Gastroesophageal sphincter (tissue), 4 donors: ENCODE results near the gene CCT6A. TPM values are rescaled to one million over a fixed set of nuclear protein-coding genes. Genes with fewer than 3 reads are reported as not detected.
"Not testable (repeated sequence)": the region's sequence is repeated elsewhere in the genome, so short reads cannot be mapped to it uniquely, and the experiment has no call there.

Experiments used
- ATAC-seq: fragments of 150-250 bp; one replicate; pipeline ENCODE4 v1.9.1; 2016; ENCODE audit warnings: mild to moderate bottlenecking, moderate library complexity
- H3K27ac ChIP-seq, 4 donors: fragments of 200-600 bp; sonication (generic) in 3 of 4; 1 replicate in 3 of 4; 2 replicates in 1 of 4; pipeline ENCODE4 v1.5.1; 2016 to 2019
- H3K27me3 ChIP-seq: fragments of 200-600 bp; sonication (generic); one replicate; pipeline ENCODE4 v1.5.1; 2019
- H3K36me3 ChIP-seq, 2 donors: fragments of 200-600 bp; sonication (generic); one replicate each; pipeline ENCODE4 v1.5.1; 2019; ENCODE audit warnings: control low read depth in 1 of 2
- H3K4me1 ChIP-seq, 3 donors: fragments of 200-600 bp; sonication (generic); 1 replicate in 2 of 3; 2 replicates in 1 of 3; pipeline ENCODE4 v1.5.1; 2016 to 2019; ENCODE audit warnings: control low read depth in 2 of 3
- H3K4me3 ChIP-seq, 2 donors: fragments of 200-600 bp; sonication (generic); one replicate each; pipeline ENCODE4 v1.5.1; 2019; ENCODE audit warnings: mild to moderate bottlenecking in 1 of 2, moderate library complexity in 1 of 2
- H3K9me3 ChIP-seq, 3 donors: fragments of 200-600 bp; sonication (generic); one replicate each; pipeline ENCODE4 v1.5.1; 2017 to 2019; ENCODE audit warnings: control low read depth in 2 of 3
- CTCF ChIP-seq, 4 experiments: fragments of 200-600 bp in 2 of 4; fragments of 450-650 bp in 2 of 4; sonication (generic) in 1 of 4; IDR thresholded peaks; one replicate each; pipeline ENCODE4 v1.5.1; 2017 to 2019; ENCODE audit warnings: antibody characterized with exemption in 4 of 4, mild to moderate bottlenecking in 2 of 4, moderate library complexity in 2 of 4
- EP300 ChIP-seq: sonication (generic); formaldehyde crosslinking; IDR thresholded peaks from one replicate; pipeline ENCODE4 v1.6.1; 2017; ENCODE audit warnings: antibody characterized with exemption, mild to moderate bottlenecking
- POLR2A ChIP-seq, 2 donors: fragments of 450-650 bp; IDR thresholded peaks; one replicate each; pipeline ENCODE4 v1.6.1; 2017; ENCODE audit warnings: antibody characterized with exemption in 2 of 2, mild to moderate bottlenecking in 2 of 2, moderate library complexity in 1 of 2
- POLR2AphosphoS5 ChIP-seq: sonication (generic); formaldehyde crosslinking; IDR thresholded peaks from one replicate; pipeline ENCODE4 v1.6.1; 2017; ENCODE audit warnings: antibody characterized with exemption
- WGBS, 2 donors: methylation state at CpG; one replicate each; pipeline ENCODE4 v1.1.5; 2018; ENCODE audit warnings: low coverage in 1 of 2; 5-methylcytosine and 5-hydroxymethylcytosine counted together
- small RNA-seq, 4 donors: library from RNA; depleted of rRNA; stranded (forward); fragments of <200 nt; gene quantifications; one replicate each; pipeline ENCODE3, GENCODE V24; 2016
- total RNA-seq, 4 donors: library from RNA; depleted of rRNA; stranded (reverse); fragments of >200 nt; gene quantifications; one replicate each; pipeline ENCODE4 v1.1.0, GENCODE V29; 2016

The CCT6A gene
- total RNA-seq, 4 donors from 2014 or later, result 88.3 to 138 (median 116) TPM

GRCh38 chr7:56106108-56107073, 54.8 kb downstream of the CCT6A start, which contains the start of gene CHCHD2:
TSS of gene CHCHD2 (minus strand) at chr7:56106476. CDS start at chr7:56106413, 63 bp downstream.
- ATAC-seq, result peak; percentile 100
- Histone ChIP-seq H3K9me3 (no peaks in the 10 kb centered on the region), H3K27me3 (no peaks in the 10 kb centered on the region), H3K27ac (peak within 1 kb of the TSS; percentile 64 to 92 (median 90)), H3K36me3 (peaks cover 4 to 33% of the 10 kb centered on the region in 2 donors), H3K4me1 (peaks cover 0 to 32% (median 8%) of the 10 kb centered on the region in 3 donors), H3K4me3 (peak within 1 kb of the TSS; percentile 56 to 64)
- TF ChIP-seq POLR2AphosphoS5 (peak; percentile 93), EP300 (no peak), POLR2A (IDR thresholded peaks at IDR 0.05) (peak; percentile 82 to 85), CTCF (IDR thresholded peaks at IDR 0.05) (no peak)
- 2 to 4% methylated on average over 18 to 29 of the region's 57 CpGs for WGBS, 2 donors

GRCh38 chr7:56107954-56108258, 56.3 kb downstream of the CCT6A start:
- Histone ChIP-seq H3K27me3 (no peaks in the 10 kb centered on the region), H3K9me3 (no peaks in the 10 kb centered on the region), H3K36me3 (peaks cover 4 to 18% of the 10 kb centered on the region in 2 donors), H3K27ac (no peak overlapping the region), H3K4me3 (no peak overlapping the region), H3K4me1 (peaks cover 0 to 32% (median 8%) of the 10 kb centered on the region in 3 donors)
- ATAC-seq, result no peak
- TF ChIP-seq EP300 (no peak), POLR2A (IDR thresholded peaks at IDR 0.05) (no peak), CTCF (IDR thresholded peaks at IDR 0.05) (no peak), POLR2AphosphoS5 (no peak)
- 89 to 100% methylated on average over 1 of the region's 1 CpG for WGBS, 2 donors

DNA sequence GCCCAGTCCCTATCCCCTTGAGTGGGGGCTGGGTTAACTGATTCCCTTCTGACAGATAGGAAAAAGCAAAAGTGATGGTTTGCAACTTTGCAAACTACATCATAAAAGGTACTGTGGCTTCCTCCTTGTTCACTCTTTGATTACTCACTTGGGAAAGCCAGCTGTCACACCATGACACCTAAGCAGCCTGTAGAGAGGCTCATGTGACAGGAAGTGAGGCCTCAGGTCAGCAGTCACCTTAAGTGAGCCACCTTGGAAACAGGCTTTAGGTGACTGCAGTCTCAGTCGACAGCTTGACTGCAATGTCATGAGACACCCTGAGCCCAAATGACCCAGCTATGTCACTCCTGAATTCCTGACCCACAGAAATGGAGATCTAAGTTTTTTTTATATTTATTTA, 59.0 kb downstream of the CCT6A start:
- 80 to 100% methylated on average over 1 of the region's 1 CpG for WGBS, 2 donors
- H3K27me3 ChIP-seq, result peaks cover 8% of the 10 kb centered on the region
- no peak for ATAC-seq
- no peaks in the 10 kb centered on the region for H3K36me3 ChIP-seq
- no peak overlapping the region for H3K4me3 ChIP-seq
- peaks cover 0 to 6% (median 0%) of the 10 kb centered on the region in 3 donors for H3K4me1 ChIP-seq
- H3K9me3 ChIP-seq, result no peaks in the 10 kb centered on the region
- H3K27ac ChIP-seq, result no peak overlapping the region
- TF ChIP-seq EP300 (no peak), POLR2A (IDR thresholded peaks at IDR 0.05) (no peak), CTCF (IDR thresholded peaks at IDR 0.05) (no peak)

DNA sequence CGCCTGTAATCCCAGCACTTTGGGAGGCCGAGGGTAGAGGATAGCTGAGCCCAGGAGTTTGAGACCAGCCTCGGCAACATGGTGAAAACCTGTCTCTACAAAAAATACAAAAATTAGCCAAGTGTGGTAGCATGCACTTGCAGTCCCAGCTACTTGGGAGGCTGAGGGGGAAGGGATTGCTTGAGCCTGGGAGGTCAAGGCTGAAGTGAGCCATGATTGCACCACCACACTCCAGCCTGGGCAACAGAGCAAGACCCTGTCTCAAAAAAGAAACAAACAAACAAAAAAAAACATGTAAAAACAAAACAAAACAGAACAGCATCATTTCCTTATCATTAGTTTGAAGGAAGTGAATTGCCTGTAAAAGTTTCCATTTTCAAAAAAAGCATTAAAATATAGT, 60.7 kb downstream of the CCT6A start:
- not testable (repeated sequence) for H3K36me3 ChIP-seq, ATAC-seq, H3K9me3 ChIP-seq, H3K4me3 ChIP-seq, H3K27ac ChIP-seq, H3K4me1 ChIP-seq
- WGBS, 2 donors, result 77 to 83% methylated on average over 3 of the region's 3 CpGs
- peaks cover 24% of the 10 kb centered on the region for H3K27me3 ChIP-seq

Small RNAs within 50 kb of the gene (small RNA-seq; reads per million reads assigned to genes)
- gene SNORA15, result 0 reads per million in 4 donors
- 0 reads per million in 4 donors for gene SNORA22B

Other genes with a start within 250 kb of the CCT6A start
- gene SEPTIN14, start 189.0 kb upstream of the CCT6A start, total RNA-seq, result not detected
- 1 to 10 TPM; 2.6 to 4.4 (median 3.1) TPM for gene ZNF713, start 164.3 kb upstream of the CCT6A start, total RNA-seq
- 10 to 100 TPM; 10.1 to 19.7 (median 13.7) TPM for gene MRPS17, start 99.9 kb upstream of the CCT6A start, total RNA-seq
- 100 to 1,000 TPM in 2 of 4 donors, 10 to 100 TPM in 2; 64.2 to 113 (median 97.3) TPM for gene NIPSNAP2, start 87.2 kb upstream of the CCT6A start, total RNA-seq
- gene PSPH, start 321 bp upstream of the CCT6A start, total RNA-seq, result 10 to 100 TPM in 1 of 4 donors, 1 to 10 TPM in 3; 6.9 to 13.5 (median 8.6) TPM
- 100 to 1,000 TPM in 1 of 4 donors, 10 to 100 TPM in 3; 84.2 to 117 (median 88.6) TPM for gene SUMF2, start 12.5 kb downstream of the CCT6A start, total RNA-seq
- gene PHKG1, start 41.2 kb downstream of the CCT6A start, total RNA-seq, result 1 to 10 TPM in 2 of 4 donors, not detected in 2; 1.9 to 2.1 TPM
- 100 to 1,000 TPM; 221 to 414 (median 339) TPM for gene CHCHD2, start 54.7 kb downstream of the CCT6A start, total RNA-seq
- gene NUPR2, start 64.7 kb downstream of the CCT6A start, total RNA-seq, result under 1 TPM in 1 of 4 donors, not detected in 3; 0.77 TPM